H1 (cell line): Measurements from ENCODE around the gene KCNJ2. TPM values are rescaled to one million over a fixed set of nuclear protein-coding genes. Genes with fewer than 3 reads are reported as not detected.

Experiments
- CTCF ChIA-PET: fragments of 300-600 bp; sonication (Branson Sonifier 250); formaldehyde crosslinking; loops from one replicate; lab custom pipeline; 2021; ENCODE audit not compliant: partially characterized antibody; lab: Charles Lee
- POLR2A ChIA-PET: fragments of 300-600 bp; sonication (Branson Sonifier 250); formaldehyde crosslinking; loops from one replicate; lab custom pipeline; 2021; ENCODE audit warnings: inconsistent platforms; ENCODE audit not compliant: partially characterized antibody; lab: Charles Lee
- DNase-seq, 2 experiments: peaks; one replicate each; pipeline versions ENCODE4 v3.0.0 to v3.0.0-alpha.2; 2010 to 2022; ENCODE audit warnings: low spot score in 2 of 2, low read depth in 1 of 2, mixed read lengths in 1 of 2
- FAIRE-seq: peaks from 2 replicates; lab custom pipeline; 2011; peaks lifted over from hg19 to GRCh38; lab: Jason Lieb, UNC
- H2AFZ ChIP-seq: 2 replicates; pipeline ENCODE4 v1.8.1; 2012; ENCODE audit warnings: low read length, inconsistent platforms
- H2AK5ac ChIP-seq: 2 replicates; pipeline ENCODE4 v1.6.1; 2013; ENCODE audit warnings: low read depth, low read length
- H2BK120ac ChIP-seq: replicated peaks from 2 replicates; pipeline ENCODE3; 2013; ENCODE audit warnings: low read depth, low read length, inconsistent platforms
- H2BK12ac ChIP-seq: 2 replicates; pipeline ENCODE4 v1.6.1; 2013; ENCODE audit warnings: low read depth, low read length
- H2BK15ac ChIP-seq: 2 replicates; pipeline ENCODE4 v1.6.1; 2013; ENCODE audit warnings: low read length
- H2BK20ac ChIP-seq: 2 replicates; pipeline ENCODE4 v1.6.1; 2013; ENCODE audit warnings: low read length
- H2BK5ac ChIP-seq: 2 replicates; pipeline ENCODE4 v1.6.1; 2013; ENCODE audit warnings: low read depth, low read length
- H3K14ac ChIP-seq: 2 replicates; pipeline ENCODE4 v1.6.1; 2013; ENCODE audit warnings: inconsistent platforms; ENCODE audit not compliant: insufficient read length
- H3K18ac ChIP-seq: 2 replicates; pipeline ENCODE4 v1.6.1; 2013; ENCODE audit warnings: low read length; ENCODE audit errors: extremely low read depth
- H3K23ac ChIP-seq: 2 replicates; pipeline ENCODE4 v1.6.1; 2013; ENCODE audit warnings: inconsistent platforms; ENCODE audit not compliant: insufficient read length
- H3K23me2 ChIP-seq: 2 replicates; pipeline ENCODE4 v1.6.1; 2013; ENCODE audit warnings: low read depth, low read length
- H3K27ac ChIP-seq: 2 replicates; pipeline ENCODE4 v1.6.1; 2011; ENCODE audit warnings: low read depth, low read length, inconsistent platforms
- H3K27me3 ChIP-seq, 4 experiments: replicated peaks in 1 of 4; 1 replicate in 1 of 4; 2 replicates in 3 of 4; pipeline versions ENCODE4 v1.6.1 to v1.8.1; 2011 to 2013; ENCODE audit warnings: low read length in 3 of 4, mild to moderate bottlenecking in 3 of 4, inconsistent platforms in 2 of 4, mixed read lengths in 2 of 4, moderate library complexity in 1 of 4; ENCODE audit not compliant: control insufficient read depth in 3 of 4, insufficient read depth in 3 of 4; ENCODE audit errors: extremely low read depth in 1 of 4
- H3K36me3 ChIP-seq, 4 experiments: 2 replicates each; pipeline versions ENCODE4 v1.6.1 to v1.8.1; 2011 to 2013; ENCODE audit warnings: mild to moderate bottlenecking in 4 of 4, low read length in 3 of 4, moderate library complexity in 2 of 4, control low read depth in 1 of 4, inconsistent platforms in 1 of 4; ENCODE audit not compliant: insufficient read depth in 4 of 4, control insufficient read depth in 2 of 4
- H3K4ac ChIP-seq: replicated peaks from 2 replicates; pipeline ENCODE3; 2013; ENCODE audit warnings: low read length, low read depth, mixed read lengths, inconsistent platforms; ENCODE audit not compliant: insufficient read length
- H3K4me1 ChIP-seq, 4 experiments: replicated peaks in 1 of 4; 1 replicate in 1 of 4; 2 replicates in 3 of 4; pipeline versions ENCODE4 v1.6.1 to v1.8.1; 2011 to 2013; ENCODE audit warnings: low read length in 3 of 4, inconsistent platforms in 2 of 4, mixed read lengths in 1 of 4; ENCODE audit not compliant: insufficient read depth in 4 of 4, control insufficient read depth in 3 of 4
- H3K4me2 ChIP-seq, 2 experiments: 2 replicates each; pipeline versions ENCODE4 v1.6.1 to v1.8.1; 2011 to 2013; ENCODE audit warnings: low read depth in 2 of 2, low read length in 2 of 2, control low read depth in 1 of 2, inconsistent platforms in 1 of 2, mild to moderate bottlenecking in 1 of 2; ENCODE audit not compliant: insufficient read depth in 1 of 2
- H3K4me3 ChIP-seq, 4 experiments: fragments of 200-600, 300-600 bp in 1 of 4; sonication (generic), shearing (Covaris generic), sonication (Bioruptor Twin) in 1 of 4; 2 replicates each; pipeline versions ENCODE4 v1.5.1 to v1.8.1; 2011 to 2016; ENCODE audit warnings: low read length in 4 of 4, low read depth in 3 of 4, control low read depth in 2 of 4, inconsistent platforms in 2 of 4, mild to moderate bottlenecking in 2 of 4, mixed read lengths in 1 of 4, moderate library complexity in 1 of 4; ENCODE audit not compliant: insufficient read depth in 2 of 4; ENCODE audit errors: extremely low read depth in 1 of 4
- H3K56ac ChIP-seq: replicated peaks from 2 replicates; pipeline ENCODE3; 2013; ENCODE audit warnings: low read depth, mild to moderate bottlenecking, mixed read lengths, low read length, inconsistent platforms; ENCODE audit not compliant: insufficient read length
- H3K79me1 ChIP-seq: 2 replicates; pipeline ENCODE4 v1.6.1; 2013; ENCODE audit warnings: low read depth, low read length, control low read depth
- H3K79me2 ChIP-seq, 2 experiments: 2 replicates each; pipeline versions ENCODE4 v1.6.1 to v1.8.1; 2012 to 2013; ENCODE audit warnings: low read length in 2 of 2, mild to moderate bottlenecking in 2 of 2, inconsistent platforms in 1 of 2; ENCODE audit not compliant: insufficient read depth in 2 of 2, control insufficient read depth in 1 of 2
- H3K9ac ChIP-seq, 4 experiments: replicated peaks in 1 of 4; 1 replicate in 1 of 4; 2 replicates in 3 of 4; pipeline versions ENCODE4 v1.6.1 to v1.8.1; 2011 to 2013; ENCODE audit warnings: low read depth in 3 of 4, low read length in 3 of 4, control low read depth in 2 of 4, mild to moderate bottlenecking in 2 of 4, moderate library complexity in 2 of 4, inconsistent platforms in 1 of 4; ENCODE audit errors: extremely low read depth in 1 of 4
- H3K9me3 ChIP-seq, 2 experiments: 2 replicates each; pipeline versions ENCODE4 v1.6.1 to v1.8.1; 2012 to 2013; ENCODE audit warnings: mild to moderate bottlenecking in 2 of 2, moderate library complexity in 2 of 2, control low read depth in 1 of 2, inconsistent platforms in 1 of 2, low read depth in 1 of 2, low read length in 1 of 2, mixed read lengths in 1 of 2; ENCODE audit not compliant: insufficient read depth in 2 of 2
- H4K20me1 ChIP-seq, 2 experiments: replicated peaks in 1 of 2; 2 replicates each; pipeline versions ENCODE3 to v1.8.1; 2011 to 2013; ENCODE audit warnings: inconsistent platforms in 2 of 2, low read length in 2 of 2, mild to moderate bottlenecking in 1 of 2; ENCODE audit not compliant: insufficient read depth in 2 of 2, control insufficient read depth in 1 of 2
- H4K5ac ChIP-seq: 2 replicates; pipeline ENCODE4 v1.6.1; 2013; ENCODE audit warnings: low read length, low read depth, mixed read lengths, inconsistent platforms; ENCODE audit not compliant: insufficient read length
- H4K8ac ChIP-seq: 2 replicates; pipeline ENCODE4 v1.8.0; 2013; ENCODE audit warnings: mild to moderate bottlenecking, moderate library complexity, low read length, inconsistent platforms; ENCODE audit not compliant: insufficient read depth; ENCODE audit errors: extremely low read depth
- H4K91ac ChIP-seq: replicated peaks from 2 replicates; pipeline ENCODE3; 2013; ENCODE audit warnings: low read length, mixed read lengths, inconsistent platforms; ENCODE audit not compliant: insufficient read length
- ATF3 ChIP-seq: IDR thresholded peaks from 2 replicates; pipeline ENCODE4 v1.6.1; 2011; ENCODE audit warnings: low read depth, mild to moderate bottlenecking, low read length; ENCODE audit not compliant: insufficient read depth
- BACH1 ChIP-seq: IDR thresholded peaks from 2 replicates; pipeline ENCODE4 v1.6.1; 2012; ENCODE audit warnings: low read length, improper control_type of control experiment
- CBX5 ChIP-seq: fragments of 300-800, 300-1000 bp; sonication (generic); IDR thresholded peaks from 2 replicates; pipeline ENCODE4 v1.7.1; 2016; ENCODE audit warnings: antibody characterized with exemption, low read length, low read depth
- CREB1 ChIP-seq: IDR thresholded peaks from 2 replicates; pipeline ENCODE4 v1.6.1; 2012; ENCODE audit warnings: inconsistent platforms
- CTBP2 ChIP-seq: IDR thresholded peaks from 2 replicates; pipeline ENCODE4 v1.7.0; 2011; ENCODE audit warnings: borderline replicate concordance, mild to moderate bottlenecking, moderate library complexity, mixed read lengths, low read length; ENCODE audit not compliant: insufficient read depth, insufficient read length
- EP300 ChIP-seq, 2 experiments: IDR thresholded peaks; 1 replicate in 1 of 2; 2 replicates in 1 of 2; pipeline ENCODE4 v1.6.1; 2011 to 2012; ENCODE audit warnings: low read depth in 2 of 2, low read length in 2 of 2, mild to moderate bottlenecking in 2 of 2, borderline replicate concordance in 1 of 2, inconsistent platforms in 1 of 2, moderate library complexity in 1 of 2
- KDM1A ChIP-seq: fragments of 200-600, 300-600 bp; sonication (generic); IDR thresholded peaks from 2 replicates; pipeline ENCODE4 v1.7.1; 2016; ENCODE audit warnings: mild to moderate bottlenecking, low read length, borderline replicate concordance
- KDM4A ChIP-seq: IDR thresholded peaks from one replicate; pipeline ENCODE4 v1.7.1; 2012; ENCODE audit warnings: low read depth, mild to moderate bottlenecking, moderate library complexity, low read length, inconsistent platforms; ENCODE audit not compliant: severe bottlenecking
- NRF1 ChIP-seq: IDR thresholded peaks from 2 replicates; pipeline ENCODE4 v1.6.1; 2011; ENCODE audit warnings: mild to moderate bottlenecking, low read depth, low read length, improper control_type of control experiment
- PHF8 ChIP-seq: fragments of 200-600 bp; sonication (generic); conservative IDR thresholded peaks from 2 replicates; pipeline ENCODE4 v1.7.1; 2012; ENCODE audit warnings: low read depth, mild to moderate bottlenecking, inconsistent platforms, low read length, moderate library complexity
- POU5F1 ChIP-seq: IDR thresholded peaks from 2 replicates; pipeline ENCODE4 v1.6.1; 2011; ENCODE audit warnings: low read depth, mild to moderate bottlenecking, low read length, moderate library complexity
- SP1 ChIP-seq: IDR thresholded peaks from 2 replicates; pipeline ENCODE4 v1.6.1; 2011; ENCODE audit warnings: low read depth, low read length
- SUZ12 ChIP-seq: fragments of 200-600 bp; sonication (generic); IDR thresholded peaks from 2 replicates; pipeline ENCODE4 v1.6.1; 2012; ENCODE audit warnings: mild to moderate bottlenecking, inconsistent platforms, low read length, moderate library complexity, mixed read lengths
- TAF1 ChIP-seq: IDR thresholded peaks from 2 replicates; pipeline ENCODE4 v1.6.1; 2011; ENCODE audit warnings: mild to moderate bottlenecking, low read depth, low read length
- WGBS, 2 experiments: shearing (Covaris generic) in 1 of 2; methylation state at CpG; one replicate each; pipeline versions ENCODE4 v1.1.6 to v1.1.7; 2013 to 2015; ENCODE audit warnings: low lambda C conversion rate in 2 of 2, mixed read lengths in 2 of 2, inconsistent platforms in 1 of 2, low coverage in 1 of 2, missing lambda C conversion rate in 1 of 2; ENCODE audit not compliant: insufficient replicate concordance in 2 of 2, insufficient coverage in 1 of 2, insufficient read length in 1 of 2; ENCODE audit errors: extremely low coverage in 1 of 2, missing lambda C conversion rate in 1 of 2; 5-methylcytosine and 5-hydroxymethylcytosine counted together
- polyA plus RNA-seq, 7 experiments: library from polyadenylated mRNA; depleted of rRNA in 3 of 7; stranded (reverse) in 5 of 7; unstranded in 2 of 7; fragments of >200 nt in 5 of 7; fragments of 200-250 nt in 2 of 7; gene quantifications; 1 replicate in 5 of 7; 2 replicates in 1 of 7; 4 replicates in 1 of 7; pipeline versions ENCODE4 v1.2.1 to v1.2.3, GENCODE V29; 2011 to 2013; ENCODE audit warnings: missing spikeins in 2 of 7, mixed read lengths in 2 of 7
- total RNA-seq: library from RNA; stranded (reverse); fragmentation: NEBNext Ultra II Directional; extraction: Animal tissue kit (Norgen Biotek cat#: 25700); gene quantifications from 2 replicates; pipeline ENCODE4 v1.2.1, GENCODE V29; 2021

Gene KCNJ2
- total and polyA plus RNA-seq, 2 of the 8 experiments (the other 6 are each of a cell fraction or from before 2014, with no cell fraction given): 0.23 to 0.76 TPM

- no peak overlapping the region for H2AFZ ChIP-seq
- no peaks in the 10 kb centered on the region for H3K36me3 ChIP-seq
- DNase-seq (no peak), FAIRE-seq (no peak)
- no peak overlapping the region for H2BK15ac ChIP-seq
- no peaks in the 10 kb centered on the region for H4K20me1 ChIP-seq
- H2BK20ac ChIP-seq: no peak overlapping the region
- H3K4me2 ChIP-seq: no peak overlapping the region
- H2AK5ac ChIP-seq: no peak overlapping the region
- H3K9ac ChIP-seq: no peak overlapping the region
- H2BK5ac ChIP-seq: no peak overlapping the region
- H3K79me2 ChIP-seq: no peaks in the 10 kb centered on the region
- peaks cover 4% of the 10 kb centered on the region in 2 experiments; a peak in 2 of 4 replicates for H3K9me3 ChIP-seq
- no peak overlapping the region for H3K14ac ChIP-seq
- H3K18ac ChIP-seq: no peak overlapping the region
- H2BK120ac ChIP-seq: no peak overlapping the region
- H2BK12ac ChIP-seq: no peak overlapping the region
- 88% methylated on average over 3 of the region's 3 CpGs; no CpG with 5 or more reads in 1 of the 2 experiments for WGBS, 2 experiments
- no peak overlapping the region for H3K27ac ChIP-seq
- no peak overlapping the region for H3K4ac ChIP-seq
- no peaks in the 10 kb centered on the region for H3K27me3 ChIP-seq
- H3K56ac ChIP-seq: no peak overlapping the region
- POLR2A ChIA-PET: interaction anchor here (0.6 kb wide), 1 partner anchor 1450 kb away, joined by 3 read pairs; no protein-coding TSS in a partner anchor
- H3K23me2 ChIP-seq: no peaks in the 10 kb centered on the region
- H3K23ac ChIP-seq: no peak overlapping the region
- H3K4me3 ChIP-seq: no peak overlapping the region
- H4K91ac ChIP-seq: no peak overlapping the region
- H3K79me1 ChIP-seq: no peaks in the 10 kb centered on the region
- H4K5ac ChIP-seq: no peak overlapping the region
- CTCF ChIA-PET: interaction anchor here (1.5 kb wide), 1 partner anchor 599 kb away, joined by 3 read pairs; no protein-coding TSS in a partner anchor
- no peaks in the 10 kb centered on the region for H3K4me1 ChIP-seq
- H4K8ac ChIP-seq: no peak overlapping the region
- TF ChIP-seq PHF8 (no peak), SUZ12 (no peak), ATF3 (no peak), SP1 (no peak), CBX5 (no peak), KDM4A (no peak), NRF1 (no peak), CTBP2 (no peak), POU5F1 (no peak), EP300 (IDR thresholded peaks at IDR 0.05; ENCODE audit: borderline replicate concordance in 1 of 2, low read depth in 2 of 2, low read length in 2 of 2) (no peak), BACH1 (no peak), KDM1A (no peak), CREB1 (no peak), TAF1 (no peak)
Observed at GRCh38 chr17:70124723-70125122, 44.6 kb upstream of the KCNJ2 start.
